Endothelial cell of umbilical vein (primary cell): ENCODE data around the gene UBE2D3. TPM values are rescaled to one million over a fixed set of nuclear protein-coding genes. Genes with fewer than 3 reads are reported as not detected.

ENCODE experiments used
- BruUV-seq: library from RNA; stranded (reverse); fragments of 400-500 nt; replicated peaks from 2 replicates; lab custom pipeline; 2021; lab: Mats Ljungman, UMichigan
- CTCF ChIA-PET: fragments of 300-600, 350-600 bp; sonication (Branson Sonifier 250); formaldehyde crosslinking; loops from one replicate; lab custom pipeline; 2021; ENCODE audit warnings: antibody characterized with exemption, inconsistent platforms; lab: Charles Lee
- POLR2A ChIA-PET: fragments of 300-600, 350-600 bp; sonication (Branson Sonifier 250); formaldehyde crosslinking; loops from one replicate; lab custom pipeline; 2021; ENCODE audit warnings: antibody characterized with exemption, inconsistent platforms; lab: Charles Lee
- DNase-seq: peaks from one replicate; pipeline ENCODE4 v3.0.0-alpha.2; 2011; ENCODE audit warnings: low read depth, low spot score
- FAIRE-seq: peaks from 2 replicates; lab custom pipeline; 2011; peaks lifted over from hg19 to GRCh38; lab: Jason Lieb, UNC
- H2AFZ ChIP-seq: 2 replicates; pipeline ENCODE4 v1.6.0; 2012; ENCODE audit warnings: low read depth, low read length, control low read depth, inconsistent platforms
- H3K27ac ChIP-seq: 2 replicates; pipeline ENCODE4 v1.5.1; 2011; ENCODE audit warnings: low read depth, mild to moderate bottlenecking, control low read depth, low read length, moderate library complexity; ENCODE audit not compliant: insufficient read depth
- H3K27me3 ChIP-seq, 2 experiments: 2 replicates each; pipeline versions ENCODE4 v1.6.0 to v1.6.1; 2011; ENCODE audit warnings: low read length in 2 of 2, mixed read lengths in 1 of 2; ENCODE audit not compliant: control insufficient read depth in 2 of 2, insufficient read depth in 2 of 2
- H3K36me3 ChIP-seq, 2 experiments: 2 replicates in 1 of 2; 3 replicates in 1 of 2; pipeline ENCODE4 v1.5.1; 2011; ENCODE audit warnings: low read length in 2 of 2, mild to moderate bottlenecking in 1 of 2, moderate library complexity in 1 of 2; ENCODE audit not compliant: control insufficient read depth in 2 of 2, insufficient read depth in 2 of 2; ENCODE audit errors: extremely low read depth in 1 of 2
- H3K4me1 ChIP-seq: 3 replicates; pipeline ENCODE4 v1.5.1; 2011; ENCODE audit warnings: mild to moderate bottlenecking, low read length; ENCODE audit not compliant: control insufficient read depth, insufficient read depth; ENCODE audit errors: extremely low read depth
- H3K4me2 ChIP-seq: 2 replicates; pipeline ENCODE4 v1.6.1; 2011; ENCODE audit warnings: low read length, control low read depth, mixed read lengths; ENCODE audit not compliant: insufficient read depth
- H3K4me3 ChIP-seq, 3 experiments: fragments of 200-600 bp in 1 of 3; sonication (generic), shearing (Covaris generic) in 1 of 3; replicated peaks in 1 of 3; 2 replicates each; pipeline ENCODE4 v1.5.1; 2011 to 2016; ENCODE audit warnings: control low read depth in 3 of 3, low read length in 3 of 3, mild to moderate bottlenecking in 2 of 3, inconsistent platforms in 1 of 3, low read depth in 1 of 3, moderate library complexity in 1 of 3; ENCODE audit not compliant: insufficient read depth in 1 of 3
- H3K79me2 ChIP-seq: 2 replicates; pipeline ENCODE4 v1.6.0; 2012; ENCODE audit warnings: low read length, inconsistent platforms; ENCODE audit not compliant: control insufficient read depth, insufficient read depth
- H3K9ac ChIP-seq: replicated peaks from 2 replicates; pipeline ENCODE3; 2011; ENCODE audit warnings: low read length, control low read depth; ENCODE audit not compliant: insufficient read depth; ENCODE audit errors: extremely low read depth
- H3K9me1 ChIP-seq: replicated peaks from 3 replicates; pipeline ENCODE4 v1.6.0; 2011; ENCODE audit warnings: mild to moderate bottlenecking, low read length; ENCODE audit not compliant: control insufficient read depth, insufficient read depth; ENCODE audit errors: extremely low read depth
- H3K9me3 ChIP-seq: replicated peaks from 2 replicates; pipeline ENCODE4 v1.5.1; 2012; ENCODE audit warnings: low read length, inconsistent platforms; ENCODE audit not compliant: control insufficient read depth, insufficient read depth
- H4K20me1 ChIP-seq: replicated peaks from 2 replicates; pipeline ENCODE3; 2011; ENCODE audit warnings: mild to moderate bottlenecking, low read length; ENCODE audit not compliant: control insufficient read depth, insufficient read depth; ENCODE audit errors: extremely low read depth
- EZH2 ChIP-seq: IDR thresholded peaks from 2 replicates; pipeline ENCODE4 v1.6.1; 2012; ENCODE audit warnings: borderline replicate concordance, low read depth, mild to moderate bottlenecking, moderate library complexity, low read length, inconsistent platforms; ENCODE audit not compliant: severe bottlenecking
- FOS ChIP-seq: IDR thresholded peaks from 2 replicates; pipeline ENCODE4 v1.6.1; 2011; ENCODE audit warnings: mild to moderate bottlenecking, low read length, moderate library complexity, borderline replicate concordance; ENCODE audit not compliant: insufficient read depth
- GATA2 ChIP-seq: IDR thresholded peaks from 2 replicates; pipeline ENCODE4 v1.7.0; 2011; ENCODE audit warnings: low read depth, mild to moderate bottlenecking, moderate library complexity, mixed read lengths, low read length; ENCODE audit not compliant: insufficient read length, insufficient read depth
- JUN ChIP-seq: IDR thresholded peaks from 2 replicates; pipeline ENCODE4 v1.6.1; 2011; ENCODE audit warnings: borderline replicate concordance, low read depth; ENCODE audit not compliant: insufficient read length, insufficient read depth
- MYC ChIP-seq: IDR thresholded peaks from one replicate; pipeline ENCODE4 v1.6.1; 2011; ENCODE audit warnings: mild to moderate bottlenecking, low read depth, low read length
- POLR2A ChIP-seq: IDR thresholded peaks from 2 replicates; pipeline ENCODE4 v1.6.1; 2012; ENCODE audit warnings: low read depth, mild to moderate bottlenecking, control low read depth, low read length
- POLR2AphosphoS5 ChIP-seq: IDR thresholded peaks from 2 replicates; pipeline ENCODE4 v1.6.1; 2012; ENCODE audit warnings: low read depth, mild to moderate bottlenecking, control low read depth, low read length, moderate library complexity; ENCODE audit not compliant: insufficient read depth
- dilution Hi-C: fragments of 300-500 bp; cut with MboI; formaldehyde crosslinking; loops from one replicate; pipeline ENCODE4 v1.15.0; 2019; ENCODE audit warnings: low sequenced_read_pairs; ENCODE audit not compliant: extremely low pct_ligation_motif_present
- intact Hi-C: fragments of 100-400 bp; cut with micrococcal nuclease; formaldehyde crosslinking; loops from one replicate; pipeline ENCODE4 v1.10.0; 2022
- polyA plus RNA-seq, 4 experiments: library from polyadenylated mRNA; depleted of rRNA in 3 of 4; stranded (reverse) in 3 of 4; unstranded in 1 of 4; fragments of >200 nt; gene quantifications; 2 replicates each; pipeline versions ENCODE4 v1.2.1 to v1.2.3, GENCODE V29; 2011 to 2012; ENCODE audit warnings: missing spikeins in 1 of 4
- total RNA-seq: library from RNA; stranded (reverse); gene quantifications from 2 replicates; pipeline ENCODE4 v1.2.3, GENCODE V29; 2021
- TF ChIP-seq, protein P1 (sequence below), 2 donors: IDR thresholded peaks; 1 replicate in 1 of 2; 2 replicates in 1 of 2; pipeline ENCODE4 v1.5.1; 2011; ENCODE audit warnings: low read length in 2 of 2, mild to moderate bottlenecking in 2 of 2, moderate library complexity in 2 of 2, control low read depth in 1 of 2, inconsistent platforms in 1 of 2, low read depth in 1 of 2; ENCODE audit not compliant: insufficient read depth in 1 of 2; ENCODE audit errors: extremely low read depth in 1 of 2
- TF ChIP-seq, protein P2 (sequence below): IDR thresholded peaks from 2 replicates; pipeline ENCODE4 v1.6.1; 2011; ENCODE audit not compliant: insufficient read depth, insufficient read length

The UBE2D3 gene
- total and polyA plus RNA-seq, 2 donors (not counting 3 experiments of a cell fraction or from before 2014, with no cell fraction given) = 279 to 399 TPM

DNA sequence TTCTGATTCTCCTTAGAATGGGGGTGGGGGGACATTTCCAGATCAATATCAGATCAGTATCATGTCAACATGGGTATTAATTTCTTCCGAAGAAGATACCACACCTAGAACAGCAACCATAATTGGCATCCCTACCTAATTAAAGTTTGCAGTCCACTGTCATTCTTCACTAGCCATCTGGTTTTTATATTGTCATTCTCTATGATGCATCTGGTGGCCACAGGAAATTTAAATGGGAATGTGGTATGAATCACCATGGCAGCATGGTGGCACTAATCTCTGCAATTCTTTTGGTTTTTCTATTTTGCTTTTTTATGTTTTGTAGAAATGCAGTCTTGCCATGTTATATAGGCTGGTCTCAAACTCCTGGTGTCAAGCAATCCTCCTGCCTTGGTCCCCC, 16.6 kb upstream of the UBE2D3 start:
- no TSS peak for BruUV-seq
- Histone ChIP-seq H3K9me1 (no peaks in the 10 kb centered on the region), H3K79me2 (no peaks in the 10 kb centered on the region), H4K20me1 (no peaks in the 10 kb centered on the region), H3K9ac (no peak overlapping the region), H3K4me2 (no peak overlapping the region), H3K4me3 (no peak overlapping the region), H3K4me1 (no peaks in the 10 kb centered on the region), H2AFZ (no peak overlapping the region), H3K27ac (no peak overlapping the region), H3K36me3 (no peaks in the 10 kb centered on the region), H3K27me3 (no peaks in the 10 kb centered on the region), H3K9me3 (no peaks in the 10 kb centered on the region)
- dilution Hi-C loops (no loop called here), intact Hi-C loops (no loop called here)
- DNase-seq (no peak), FAIRE-seq (peak; percentile 31)
- CTCF ChIA-PET = no interaction called here
- POLR2A ChIA-PET = no interaction called here
- TF ChIP-seq GATA2 = no peak
- TF ChIP-seq FOS = no peak
- TF ChIP-seq JUN = no peak
- no peak for TF ChIP-seq MYC
- no peak for TF ChIP-seq POLR2AphosphoS5

DNA sequence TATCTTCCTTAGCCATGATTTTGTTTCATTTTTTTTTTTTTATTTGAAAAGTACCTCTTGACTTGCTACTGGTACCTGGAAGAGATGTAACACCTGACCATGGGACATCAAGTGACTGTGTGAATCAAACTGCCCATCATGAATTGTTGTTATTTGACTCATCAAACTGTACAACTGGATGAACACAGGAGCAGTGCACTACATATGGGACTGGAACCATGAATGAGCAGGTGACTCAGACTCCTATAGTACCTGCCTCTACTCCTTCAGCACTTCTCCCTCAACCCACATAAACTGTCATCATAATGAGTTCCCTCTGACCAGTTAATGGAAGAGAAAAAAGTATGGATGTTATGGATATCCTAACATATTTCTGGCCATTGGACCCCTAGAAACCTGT, 15.9 kb upstream of the UBE2D3 start:
- no peaks in the 10 kb centered on the region for H3K4me1 ChIP-seq
- H3K4me2 ChIP-seq = no peak overlapping the region
- no peak overlapping the region for H3K27ac ChIP-seq
- H4K20me1 ChIP-seq = no peaks in the 10 kb centered on the region
- DNase-seq (no peak), FAIRE-seq (no peak)
- no peaks in the 10 kb centered on the region for H3K27me3 ChIP-seq
- no peaks in the 10 kb centered on the region for H3K9me3 ChIP-seq
- no peak overlapping the region for H2AFZ ChIP-seq
- no peak overlapping the region for H3K9ac ChIP-seq
- no peaks in the 10 kb centered on the region for H3K9me1 ChIP-seq
- POLR2A ChIA-PET = no interaction called here
- H3K36me3 ChIP-seq = no peaks in the 10 kb centered on the region
- intact Hi-C loops = no loop called here
- TF ChIP-seq MYC (no peak), FOS (no peak), POLR2AphosphoS5 (no peak), GATA2 (no peak), EZH2 (no peak), POLR2A (no peak), JUN (no peak)
- TF ChIP-seq, protein P1, sequence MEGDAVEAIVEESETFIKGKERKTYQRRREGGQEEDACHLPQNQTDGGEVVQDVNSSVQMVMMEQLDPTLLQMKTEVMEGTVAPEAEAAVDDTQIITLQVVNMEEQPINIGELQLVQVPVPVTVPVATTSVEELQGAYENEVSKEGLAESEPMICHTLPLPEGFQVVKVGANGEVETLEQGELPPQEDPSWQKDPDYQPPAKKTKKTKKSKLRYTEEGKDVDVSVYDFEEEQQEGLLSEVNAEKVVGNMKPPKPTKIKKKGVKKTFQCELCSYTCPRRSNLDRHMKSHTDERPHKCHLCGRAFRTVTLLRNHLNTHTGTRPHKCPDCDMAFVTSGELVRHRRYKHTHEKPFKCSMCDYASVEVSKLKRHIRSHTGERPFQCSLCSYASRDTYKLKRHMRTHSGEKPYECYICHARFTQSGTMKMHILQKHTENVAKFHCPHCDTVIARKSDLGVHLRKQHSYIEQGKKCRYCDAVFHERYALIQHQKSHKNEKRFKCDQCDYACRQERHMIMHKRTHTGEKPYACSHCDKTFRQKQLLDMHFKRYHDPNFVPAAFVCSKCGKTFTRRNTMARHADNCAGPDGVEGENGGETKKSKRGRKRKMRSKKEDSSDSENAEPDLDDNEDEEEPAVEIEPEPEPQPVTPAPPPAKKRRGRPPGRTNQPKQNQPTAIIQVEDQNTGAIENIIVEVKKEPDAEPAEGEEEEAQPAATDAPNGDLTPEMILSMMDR (IDR thresholded peaks at IDR 0.05; ENCODE audit: extremely low read depth in 1 of 2, insufficient read depth in 1 of 2, low read depth in 1 of 2, low read length in 2 of 2) = no peak
- TF ChIP-seq, protein P2, sequence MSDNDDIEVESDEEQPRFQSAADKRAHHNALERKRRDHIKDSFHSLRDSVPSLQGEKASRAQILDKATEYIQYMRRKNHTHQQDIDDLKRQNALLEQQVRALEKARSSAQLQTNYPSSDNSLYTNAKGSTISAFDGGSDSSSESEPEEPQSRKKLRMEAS = no peak
- CTCF ChIA-PET = no interaction called here
- H3K4me3 ChIP-seq = no peak overlapping the region
- no peaks in the 10 kb centered on the region for H3K79me2 ChIP-seq
- no TSS peak for BruUV-seq
- dilution Hi-C loops = no loop called here
